HCT116 (cell line): ENCODE data around the gene TNFRSF14. TPM values are rescaled to one million over a fixed set of nuclear protein-coding genes. Genes with fewer than 3 reads are reported as not detected.

Source experiments
- ATAC-seq: fragments of 200-7000 bp; cut with Tn5 transposase; 2 replicates; pipeline ENCODE4 v1.9.1; 2020; ENCODE audit warnings: mild to moderate bottlenecking, moderate library complexity
- BruUV-seq: library from RNA; stranded (reverse); fragments of 400-500 nt; replicated peaks from 2 replicates; lab custom pipeline; 2021; lab: Mats Ljungman, UMichigan
- CTCF ChIA-PET: fragments of 300-600 bp; sonication (Branson Sonifier 250); formaldehyde crosslinking; loops from one replicate; lab custom pipeline; 2021; ENCODE audit warnings: antibody characterized with exemption; lab: Charles Lee
- POLR2A ChIA-PET: fragments of 300-600, 350-600 bp; sonication (Branson Sonifier 250); formaldehyde crosslinking; loops from one replicate; lab custom pipeline; 2021; ENCODE audit warnings: antibody characterized with exemption; lab: Charles Lee
- RAD21 ChIA-PET, 2 experiments: fragments of 300-600 bp; sonication (Branson Sonifier 250); formaldehyde crosslinking; loops; one replicate each; lab custom pipeline; 2023; ENCODE audit warnings: low total read pairs in 2 of 2; ENCODE audit not compliant: uncharacterized antibody in 2 of 2, unreplicated experiment in 2 of 2, low non-redundant PET in 1 of 2; lab: Charles Lee
- DNase-seq: peaks from one replicate; pipeline ENCODE4 v3.0.0-alpha.2; 2010; ENCODE audit warnings: low read depth, low spot score
- H2AFZ ChIP-seq: fragments of 200-600 bp; shearing (Covaris generic), sonication (generic); 2 replicates; pipeline ENCODE4 v1.6.1; 2017; ENCODE audit warnings: low read depth, mixed run types, mixed read lengths, antibody characterized with exemption, low read length; ENCODE audit not compliant: poor library complexity, severe bottlenecking
- H3K27ac ChIP-seq: 2 replicates; pipeline ENCODE4 v1.5.1; 2012; ENCODE audit warnings: low read depth, low read length
- H3K27me3 ChIP-seq: fragments of 200-600 bp; sonication (generic); 2 replicates; pipeline ENCODE4 v1.6.1; 2016; ENCODE audit warnings: mixed run types, low read length, mixed read lengths; ENCODE audit not compliant: insufficient read depth
- H3K36me3 ChIP-seq, 2 experiments: fragments of 200-500 bp in 1 of 2; fragments of 200-600 bp in 1 of 2; sonication (Bioruptor generic) in 1 of 2; sonication (generic) in 1 of 2; 2 replicates each; pipeline versions ENCODE4 v1.5.1 to v1.6.1; 2014 to 2016; ENCODE audit warnings: low read length in 2 of 2, inconsistent platforms in 1 of 2, mixed read lengths in 1 of 2, mixed run types in 1 of 2; ENCODE audit not compliant: insufficient read depth in 2 of 2, control insufficient read depth in 1 of 2
- H3K4me1 ChIP-seq, 2 experiments: fragments of 200-600 bp in 1 of 2; sonication (generic) in 1 of 2; 2 replicates each; pipeline versions ENCODE4 v1.5.1 to v1.6.1; 2012 to 2017; ENCODE audit warnings: low read length in 2 of 2, inconsistent platforms in 1 of 2, mild to moderate bottlenecking in 1 of 2, mixed read lengths in 1 of 2, mixed run types in 1 of 2, moderate library complexity in 1 of 2; ENCODE audit not compliant: insufficient read depth in 2 of 2, control insufficient read depth in 1 of 2
- H3K4me2 ChIP-seq: fragments of 200-600 bp; sonication (generic); 2 replicates; pipeline ENCODE4 v1.6.1; 2017; ENCODE audit warnings: mixed run types, low read length, mixed read lengths
- H3K4me3 ChIP-seq, 2 experiments: fragments of 200-600 bp in 1 of 2; sonication (generic) in 1 of 2; replicated peaks in 1 of 2; 2 replicates each; pipeline ENCODE4 v1.5.1; 2011 to 2016; ENCODE audit warnings: low read length in 2 of 2, control low read depth in 1 of 2, low read depth in 1 of 2, mild to moderate bottlenecking in 1 of 2, mixed read lengths in 1 of 2, mixed run types in 1 of 2
- H3K79me2 ChIP-seq: fragments of 200-600 bp; sonication (generic); 2 replicates; pipeline ENCODE4 v1.6.1; 2017; ENCODE audit warnings: mild to moderate bottlenecking, mixed run types, low read length, moderate library complexity, mixed read lengths; ENCODE audit not compliant: insufficient read depth
- H3K9ac ChIP-seq: fragments of 200-600 bp; sonication (generic); 2 replicates; pipeline ENCODE4 v1.6.1; 2016; ENCODE audit warnings: low read length, mixed read lengths
- H3K9me2 ChIP-seq: fragments of 200-600 bp; sonication (generic), shearing (Covaris generic); 2 replicates; pipeline ENCODE4 v1.6.1; 2017; ENCODE audit warnings: mixed run types, mild to moderate bottlenecking, moderate library complexity; ENCODE audit not compliant: insufficient read depth
- H3K9me3 ChIP-seq, 2 experiments: fragments of 200-500 bp in 1 of 2; fragments of 200-600 bp in 1 of 2; sonication (Bioruptor generic) in 1 of 2; sonication (generic) in 1 of 2; 2 replicates each; pipeline ENCODE4 v1.6.1; 2014 to 2017; ENCODE audit warnings: low read length in 2 of 2, mixed read lengths in 2 of 2, inconsistent platforms in 1 of 2, low read depth in 1 of 2, mild to moderate bottlenecking in 1 of 2, mixed run types in 1 of 2, moderate library complexity in 1 of 2; ENCODE audit not compliant: control insufficient read depth in 1 of 2, insufficient read depth in 1 of 2
- H4K20me1 ChIP-seq: fragments of 200-600 bp; sonication (generic), shearing (Covaris generic); 2 replicates; pipeline ENCODE4 v1.6.1; 2017; ENCODE audit warnings: mixed run types, mild to moderate bottlenecking, moderate library complexity; ENCODE audit not compliant: insufficient read depth
- CTCF ChIP-seq, 3 experiments: fragments of 200-600 bp in 1 of 3; sonication (generic) in 1 of 3; IDR thresholded peaks in 2 of 3; conservative IDR thresholded peaks in 1 of 3; 2 replicates each; pipeline ENCODE4 v1.5.1; 2012 to 2017; ENCODE audit warnings: low read depth in 2 of 3, low read length in 2 of 3, antibody characterized with exemption in 1 of 3, borderline replicate concordance in 1 of 3, control low read depth in 1 of 3, mild to moderate bottlenecking in 1 of 3, mixed read lengths in 1 of 3, mixed run types in 1 of 3, moderate library complexity in 1 of 3; ENCODE audit not compliant: insufficient read depth in 1 of 3
- FOSL1 ChIP-seq: IDR thresholded peaks from 2 replicates; pipeline ENCODE4 v1.6.1; 2012; ENCODE audit warnings: low read depth
- RAD21 ChIP-seq: IDR thresholded peaks from 2 replicates; pipeline ENCODE4 v1.6.1; 2012; ENCODE audit warnings: low read depth, mild to moderate bottlenecking
- ZBTB33 ChIP-seq: IDR thresholded peaks from 2 replicates; pipeline ENCODE4 v1.6.1; 2011; ENCODE audit warnings: mild to moderate bottlenecking, low read length, moderate library complexity; ENCODE audit not compliant: insufficient replicate concordance; ENCODE audit errors: extremely low read depth
- intact Hi-C: fragments of 100-400 bp; cut with micrococcal nuclease; formaldehyde crosslinking; loops from 2 replicates; pipeline ENCODE4 v1.10.0; 2022
- total RNA-seq: library from RNA; stranded (reverse); gene quantifications from one replicate; pipeline ENCODE4 v1.2.1, GENCODE V29; 2021; ENCODE audit not compliant: unreplicated experiment

Gene TNFRSF14
- total RNA-seq, 1 experiment from 2014 or later = 0.66 TPM

GRCh38 chr1:2535981-2536380 is 20.2 kb upstream of the TNFRSF14 start:
- no peaks in the 10 kb centered on the region for H3K9me2 ChIP-seq
- H3K9ac ChIP-seq = no peak overlapping the region
- no peak for TF ChIP-seq CTCF (IDR thresholded peaks at IDR 0.05 in 2 of 3, conservative IDR thresholded peaks at IDR 0.05 in 1 of 3; ENCODE audit: borderline replicate concordance in 1 of 3, insufficient read depth in 1 of 3, low read depth in 2 of 3, low read length in 2 of 3)
- TF ChIP-seq ZBTB33 = no peak
- H3K9me3 ChIP-seq = no peaks in the 10 kb centered on the region
- ChIA-PET CTCF (no interaction called here), RAD21 (no interaction called here), POLR2A (interaction anchor here (1.6 to 1.7 kb wide), 2 partner anchors 10 kb away, joined by 4 to 6 read pairs; partner anchors contain the start of gene PANK4)
- DNase-seq (no peak), ATAC-seq (no peak)
- BruUV-seq = no TSS peak
- peaks cover 12 to 31% of the 10 kb centered on the region in 2 experiments; a peak in 3 of 4 replicates for H3K4me1 ChIP-seq
- no peak overlapping the region for H3K27ac ChIP-seq
- no peaks in the 10 kb centered on the region for H3K27me3 ChIP-seq
- intact Hi-C loops = no loop called here
- H3K4me3 ChIP-seq = no peak overlapping the region
- H3K36me3 ChIP-seq = no peaks in the 10 kb centered on the region
- H2AFZ ChIP-seq = no peak overlapping the region
- H3K79me2 ChIP-seq = no peaks in the 10 kb centered on the region
- H4K20me1 ChIP-seq = no peaks in the 10 kb centered on the region
- no peak overlapping the region for H3K4me2 ChIP-seq

GRCh38 chr1:2537784-2538115 is 18.4 kb upstream of the TNFRSF14 start:
- intact Hi-C loops = no loop called here
- H2AFZ ChIP-seq = no peak overlapping the region
- no peak overlapping the region for H3K4me2 ChIP-seq
- no peak for ATAC-seq
- H3K4me3 ChIP-seq = no peak overlapping the region
- ChIA-PET POLR2A (no interaction called here), RAD21 (no interaction called here), CTCF (no interaction called here)
- H3K27me3 ChIP-seq = no peaks in the 10 kb centered on the region
- no TSS peak for BruUV-seq
- peaks cover 12 to 38% of the 10 kb centered on the region in 2 experiments; a peak in 3 of 4 replicates for H3K4me1 ChIP-seq
- TF ChIP-seq FOSL1 (no peak), RAD21 (no peak)
- DNase-seq = no peak
- no peak overlapping the region; the same call in 1 of the 2 replicates for H3K27ac ChIP-seq
- no peaks in the 10 kb centered on the region for H3K9me3 ChIP-seq
- no peak overlapping the region for H3K9ac ChIP-seq
- no peaks in the 10 kb centered on the region for H3K79me2 ChIP-seq
- no peaks in the 10 kb centered on the region for H3K9me2 ChIP-seq
- no peaks in the 10 kb centered on the region for H4K20me1 ChIP-seq
- no peaks in the 10 kb centered on the region for H3K36me3 ChIP-seq
